Hepatocyte (in vitro differentiated cells): ENCODE results near the gene CTNND2. TPM values are rescaled to one million over a fixed set of nuclear protein-coding genes. Genes with fewer than 3 reads are reported as not detected.

Source experiments
- DNase-seq: peaks from one replicate; pipeline ENCODE4 v3.0.0-alpha.2; 2016; ENCODE audit warnings: low spot score
- H2AFZ ChIP-seq: fragments of 200-600 bp; sonication (generic); 2 replicates; pipeline ENCODE4 v1.6.0; 2016; ENCODE audit warnings: antibody characterized with exemption, mild to moderate bottlenecking
- H3K27ac ChIP-seq: fragments of 200-600 bp; sonication (generic); 2 replicates; pipeline ENCODE4 v1.5.1; 2016; ENCODE audit warnings: mild to moderate bottlenecking
- H3K27me3 ChIP-seq: fragments of 200-600 bp; sonication (generic); 2 replicates; pipeline ENCODE4 v1.6.1; 2016
- H3K36me3 ChIP-seq: fragments of 200-600 bp; sonication (generic); replicated peaks from 2 replicates; pipeline ENCODE4 v1.5.1; 2016; ENCODE audit warnings: low read depth; ENCODE audit not compliant: insufficient read depth
- H3K4me1 ChIP-seq: fragments of 200-600 bp; sonication (generic); 2 replicates; pipeline ENCODE4 v1.5.1; 2016; ENCODE audit warnings: mild to moderate bottlenecking, moderate library complexity; ENCODE audit not compliant: insufficient read depth
- H3K4me2 ChIP-seq: fragments of 200-600 bp; sonication (generic); 2 replicates; pipeline ENCODE4 v1.6.0; 2016
- H3K4me3 ChIP-seq: fragments of 200-600 bp; sonication (generic); 2 replicates; pipeline ENCODE4 v1.5.1; 2016; ENCODE audit warnings: mild to moderate bottlenecking
- H3K79me2 ChIP-seq: fragments of 200-600 bp; sonication (generic); 2 replicates; pipeline ENCODE4 v1.6.0; 2017; ENCODE audit warnings: mild to moderate bottlenecking
- H3K9me2 ChIP-seq: fragments of 200-600 bp; sonication (generic); replicated peaks from 2 replicates; pipeline ENCODE4 v1.6.0; 2017; ENCODE audit warnings: mild to moderate bottlenecking; ENCODE audit not compliant: insufficient read depth
- H3K9me3 ChIP-seq: fragments of 200-600 bp; sonication (generic); 2 replicates; pipeline ENCODE4 v1.5.1; 2016; ENCODE audit warnings: low read depth, mild to moderate bottlenecking
- H4K20me1 ChIP-seq: fragments of 200-600 bp; sonication (generic); 2 replicates; pipeline ENCODE4 v1.6.0; 2016; ENCODE audit warnings: mild to moderate bottlenecking; ENCODE audit not compliant: insufficient read depth, poor library complexity, severe bottlenecking
- EZH2 ChIP-seq: fragments of 200-600 bp; sonication (generic); IDR thresholded peaks from 2 replicates; pipeline ENCODE4 v1.6.1; 2016; ENCODE audit warnings: antibody characterized with exemption, mild to moderate bottlenecking, borderline replicate concordance
- EZH2phosphoT487 ChIP-seq: fragments of 200-600 bp; sonication (generic); IDR thresholded peaks from one replicate; pipeline ENCODE4 v1.6.1; 2018; ENCODE audit warnings: antibody characterized with exemption, mild to moderate bottlenecking, low read depth, moderate library complexity; ENCODE audit not compliant: unreplicated experiment, severe bottlenecking
- WGBS: methylation state at CpG from one replicate; pipeline ENCODE4 v1.1.6; 2016; ENCODE audit warnings: low lambda C conversion rate; ENCODE audit errors: missing lambda C conversion rate; 5-methylcytosine and 5-hydroxymethylcytosine counted together
- polyA plus RNA-seq: library from polyadenylated mRNA; unstranded; fragments of >200 nt; fragmentation: Nextera tagmentation; extraction: Ambion mirVana; gene quantifications from 2 replicates; pipeline ENCODE4 v1.2.1, GENCODE V29; 2016
- total RNA-seq: library from RNA; depleted of rRNA; stranded (reverse); fragments of >200 nt; gene quantifications from 2 replicates; pipeline ENCODE4 v1.2.3, GENCODE V29; 2014
- TF ChIP-seq, protein P1 (sequence below): fragments of 200-600 bp; sonication (generic); IDR thresholded peaks from 2 replicates; pipeline ENCODE4 v1.5.1; 2016; ENCODE audit warnings: antibody characterized with exemption, mild to moderate bottlenecking; ENCODE audit not compliant: poor library complexity

Gene CTNND2
- total and polyA plus RNA-seq, 2 experiments from 2014 or later = 27.5 to 30.3 TPM

DNA sequence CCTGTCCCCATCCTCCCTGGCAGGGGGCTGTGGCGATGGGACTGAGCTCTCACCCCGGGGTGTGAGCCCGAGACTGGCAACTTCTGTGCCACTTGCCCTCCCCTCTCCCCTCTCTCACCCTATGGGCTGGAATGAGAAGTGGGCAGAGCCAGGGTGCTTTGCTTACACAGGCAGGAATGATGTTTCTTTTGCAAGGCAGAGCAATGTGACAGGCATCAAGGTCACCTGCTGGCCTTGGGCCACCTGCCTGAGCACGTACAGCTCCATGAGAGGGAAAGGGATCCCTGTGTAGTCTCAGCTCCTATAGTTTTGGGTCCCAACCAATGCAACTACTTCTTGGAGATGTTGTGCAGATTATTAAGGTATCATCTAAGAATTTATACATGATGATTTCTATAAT lies 890.5 kb downstream of the CTNND2 start:
- Histone ChIP-seq H3K4me3 (no peak overlapping the region), H3K9me3 (no peaks in the 10 kb centered on the region), H3K4me2 (no peak overlapping the region), H4K20me1 (no peaks in the 10 kb centered on the region), H3K27ac (no peak overlapping the region), H3K9me2 (no peaks in the 10 kb centered on the region), H2AFZ (no peak overlapping the region), H3K4me1 (no peaks in the 10 kb centered on the region), H3K36me3 (no peaks in the 10 kb centered on the region), H3K79me2 (no peaks in the 10 kb centered on the region), H3K27me3 (no peaks in the 10 kb centered on the region)
- WGBS = 96% methylated on average over 4 of the region's 4 CpGs
- TF ChIP-seq EZH2 = no peak
- TF ChIP-seq, protein P1, sequence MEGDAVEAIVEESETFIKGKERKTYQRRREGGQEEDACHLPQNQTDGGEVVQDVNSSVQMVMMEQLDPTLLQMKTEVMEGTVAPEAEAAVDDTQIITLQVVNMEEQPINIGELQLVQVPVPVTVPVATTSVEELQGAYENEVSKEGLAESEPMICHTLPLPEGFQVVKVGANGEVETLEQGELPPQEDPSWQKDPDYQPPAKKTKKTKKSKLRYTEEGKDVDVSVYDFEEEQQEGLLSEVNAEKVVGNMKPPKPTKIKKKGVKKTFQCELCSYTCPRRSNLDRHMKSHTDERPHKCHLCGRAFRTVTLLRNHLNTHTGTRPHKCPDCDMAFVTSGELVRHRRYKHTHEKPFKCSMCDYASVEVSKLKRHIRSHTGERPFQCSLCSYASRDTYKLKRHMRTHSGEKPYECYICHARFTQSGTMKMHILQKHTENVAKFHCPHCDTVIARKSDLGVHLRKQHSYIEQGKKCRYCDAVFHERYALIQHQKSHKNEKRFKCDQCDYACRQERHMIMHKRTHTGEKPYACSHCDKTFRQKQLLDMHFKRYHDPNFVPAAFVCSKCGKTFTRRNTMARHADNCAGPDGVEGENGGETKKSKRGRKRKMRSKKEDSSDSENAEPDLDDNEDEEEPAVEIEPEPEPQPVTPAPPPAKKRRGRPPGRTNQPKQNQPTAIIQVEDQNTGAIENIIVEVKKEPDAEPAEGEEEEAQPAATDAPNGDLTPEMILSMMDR = no peak
- TF ChIP-seq EZH2phosphoT487 = no peak
- DNase-seq = no peak

DNA sequence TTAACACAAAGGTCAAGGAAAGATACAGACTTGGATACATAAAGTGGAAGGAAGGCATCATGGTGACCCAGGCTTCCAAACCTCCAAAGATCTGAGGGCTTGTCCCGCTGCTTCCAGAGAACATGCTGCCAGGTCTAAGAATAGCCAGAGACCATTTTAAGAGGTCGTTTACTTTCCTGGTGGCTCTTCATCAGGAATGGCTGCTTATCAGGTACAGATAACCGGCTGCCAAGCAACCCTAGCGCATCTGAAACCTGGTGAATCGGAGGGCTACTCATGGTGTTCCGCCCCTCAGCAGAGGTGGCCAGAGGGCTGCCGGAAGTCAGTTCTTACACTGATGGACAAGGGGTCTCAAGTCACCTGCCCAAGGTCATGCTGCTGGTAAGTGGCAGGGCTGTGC lies 892.0 kb downstream of the CTNND2 start:
- no peak for DNase-seq
- H3K36me3 ChIP-seq = no peaks in the 10 kb centered on the region
- H3K79me2 ChIP-seq = no peaks in the 10 kb centered on the region
- no peaks in the 10 kb centered on the region for H3K4me1 ChIP-seq
- no peak overlapping the region for H3K27ac ChIP-seq
- H4K20me1 ChIP-seq = no peaks in the 10 kb centered on the region
- H3K9me2 ChIP-seq = no peaks in the 10 kb centered on the region
- TF ChIP-seq, protein P1 = no peak
- TF ChIP-seq EZH2 (no peak), EZH2phosphoT487 (no peak)
- H3K9me3 ChIP-seq = no peaks in the 10 kb centered on the region
- H3K4me2 ChIP-seq = no peak overlapping the region
- 81% methylated on average over 7 of the region's 7 CpGs for WGBS
- no peaks in the 10 kb centered on the region for H3K27me3 ChIP-seq
- H2AFZ ChIP-seq = no peak overlapping the region
- H3K4me3 ChIP-seq = no peak overlapping the region

DNA sequence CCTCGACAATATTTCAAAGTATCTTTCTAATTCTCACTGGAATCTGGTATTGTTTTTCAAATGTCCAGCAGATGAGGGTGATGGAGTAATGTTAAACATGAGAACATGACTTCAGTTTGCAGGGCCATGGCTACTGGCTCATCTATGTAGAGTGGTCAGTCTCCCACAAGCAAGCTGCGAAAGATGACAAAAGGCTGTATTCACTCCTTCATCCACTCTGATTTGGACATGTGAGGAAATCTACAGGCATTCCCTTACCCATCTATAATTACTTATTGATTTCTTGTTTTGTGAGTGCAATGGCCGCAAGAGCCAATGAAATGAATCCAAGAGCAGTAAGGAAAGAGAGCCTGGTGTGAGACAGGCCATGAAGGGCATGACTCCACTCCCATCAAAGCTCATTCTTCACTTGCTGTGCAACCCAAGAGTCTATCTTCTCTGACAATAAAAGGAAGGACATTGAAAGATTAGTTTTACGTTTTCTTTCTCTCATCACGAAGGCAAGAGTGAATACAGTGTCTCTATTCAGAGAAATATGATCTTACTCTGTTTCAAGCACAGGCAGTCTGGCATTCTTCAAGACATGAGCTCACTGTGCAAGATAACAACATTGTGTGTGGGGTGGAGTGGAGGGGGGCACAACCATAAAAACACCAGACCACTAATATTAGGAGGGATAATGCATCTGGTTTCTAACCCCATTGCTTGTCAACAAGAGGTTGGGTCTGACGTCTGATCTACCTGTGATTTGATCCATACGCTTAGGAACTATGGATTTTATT lies 893.6 kb downstream of the CTNND2 start:
- H2AFZ ChIP-seq = no peak overlapping the region
- no peaks in the 10 kb centered on the region for H3K36me3 ChIP-seq
- H3K9me3 ChIP-seq = no peaks in the 10 kb centered on the region
- no peak overlapping the region for H3K4me3 ChIP-seq
- WGBS = 66% methylated on average over 7 of the region's 7 CpGs
- no peaks in the 10 kb centered on the region for H3K9me2 ChIP-seq
- H3K4me2 ChIP-seq = no peak overlapping the region
- no peaks in the 10 kb centered on the region for H3K4me1 ChIP-seq
- H3K27ac ChIP-seq = no peak overlapping the region
- TF ChIP-seq EZH2 (no peak), EZH2phosphoT487 (no peak)
- TF ChIP-seq, protein P1 = no peak
- no peaks in the 10 kb centered on the region for H4K20me1 ChIP-seq
- DNase-seq = no peak
- no peaks in the 10 kb centered on the region for H3K27me3 ChIP-seq
- no peaks in the 10 kb centered on the region for H3K79me2 ChIP-seq
